Calu3 (cell line): ENCODE data around the gene CD93. TPM values are rescaled to one million over a fixed set of nuclear protein-coding genes. Genes with fewer than 3 reads are reported as not detected.

ENCODE experiments used
- BruUV-seq: library from RNA; stranded (reverse); fragments of 400-500 nt; replicated peaks from 2 replicates; lab custom pipeline; 2021; lab: Mats Ljungman, UMichigan
- CTCF ChIA-PET: fragments of 300-600 bp; sonication (Branson Sonifier 250); formaldehyde crosslinking; loops from one replicate; lab custom pipeline; 2022; ENCODE audit warnings: antibody characterized with exemption; lab: Charles Lee
- DNase-seq: peaks from one replicate; pipeline ENCODE4 v3.0.0; 2022
- H3K27ac Mint-ChIP-seq: one replicate; pipeline ENCODE4 v1.8.0; 2022; ENCODE audit warnings: mixed read lengths; ENCODE audit not compliant: unreplicated experiment
- H3K27me3 Mint-ChIP-seq: one replicate; pipeline ENCODE4 v1.8.0; 2022; ENCODE audit warnings: mixed read lengths; ENCODE audit not compliant: unreplicated experiment
- H3K36me3 Mint-ChIP-seq: one replicate; pipeline ENCODE4 v1.8.0; 2022; ENCODE audit warnings: mild to moderate bottlenecking, moderate library complexity, mixed read lengths; ENCODE audit not compliant: insufficient read depth, unreplicated experiment
- H3K4me1 Mint-ChIP-seq: one replicate; pipeline ENCODE4 v1.8.0; 2022; ENCODE audit warnings: mild to moderate bottlenecking, low read depth, mixed read lengths; ENCODE audit not compliant: unreplicated experiment
- H3K4me3 Mint-ChIP-seq: one replicate; pipeline ENCODE4 v1.8.0; 2022; ENCODE audit warnings: mild to moderate bottlenecking, low read depth, moderate library complexity, mixed read lengths; ENCODE audit not compliant: unreplicated experiment
- H3K9me3 Mint-ChIP-seq: one replicate; pipeline ENCODE4 v1.8.0; 2022; ENCODE audit warnings: low read depth, mixed read lengths; ENCODE audit not compliant: unreplicated experiment
- intact Hi-C: fragments of 100-400 bp; cut with micrococcal nuclease; formaldehyde crosslinking; loops from one replicate; pipeline ENCODE4 v1.10.0; 2022; ENCODE audit not compliant: unreplicated experiment
- total RNA-seq: library from RNA; stranded (reverse); gene quantifications from 2 replicates; pipeline ENCODE4 v1.2.3, GENCODE V29; 2022
- TF ChIP-seq, protein P1 (sequence below): fragments of 200-600 bp; IDR thresholded peaks from one replicate; pipeline ENCODE4 v1.8.0; 2022; ENCODE audit warnings: antibody characterized with exemption; ENCODE audit not compliant: unreplicated experiment

Gene CD93
- total RNA-seq, 1 experiment from 2014 or later = not detected

DNA sequence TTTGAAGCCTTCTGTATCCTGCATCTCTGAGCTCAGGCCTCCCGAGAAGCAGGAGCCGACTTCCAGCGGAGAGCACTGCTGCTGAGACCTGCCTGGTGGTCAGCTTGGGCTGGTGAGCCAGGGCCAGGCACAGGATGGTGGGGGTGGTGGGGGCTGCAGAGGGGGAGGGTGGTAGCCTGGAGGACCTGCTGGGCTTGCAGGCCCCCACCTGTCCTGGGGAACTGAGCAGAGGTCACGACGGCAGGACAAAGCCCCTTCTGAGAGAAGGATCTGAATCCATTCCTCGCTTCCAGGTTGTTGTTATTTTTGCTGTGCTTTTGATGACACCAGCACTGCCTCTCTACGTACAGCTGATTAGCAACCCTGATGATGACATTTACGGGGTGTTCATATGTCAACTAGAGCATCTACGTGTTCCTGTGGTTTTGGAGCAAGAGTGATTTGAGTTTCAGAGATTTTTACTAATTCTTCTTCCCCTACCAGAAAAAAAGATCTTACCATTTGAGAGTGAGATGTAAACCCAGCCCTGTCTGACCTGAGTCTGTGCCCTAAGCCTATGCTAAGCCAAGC is 35.7 kb upstream of the CD93 start:
- no peaks in the 10 kb centered on the region for H3K27me3 Mint-ChIP-seq
- CTCF ChIA-PET = no interaction called here
- no peak overlapping the region for H3K4me3 Mint-ChIP-seq
- H3K36me3 Mint-ChIP-seq = no peaks in the 10 kb centered on the region
- no peak overlapping the region for H3K27ac Mint-ChIP-seq
- no TSS peak for BruUV-seq
- no peak for DNase-seq
- no peaks in the 10 kb centered on the region for H3K4me1 Mint-ChIP-seq
- intact Hi-C loops = no loop called here
- no peaks in the 10 kb centered on the region for H3K9me3 Mint-ChIP-seq
- TF ChIP-seq, protein P1, sequence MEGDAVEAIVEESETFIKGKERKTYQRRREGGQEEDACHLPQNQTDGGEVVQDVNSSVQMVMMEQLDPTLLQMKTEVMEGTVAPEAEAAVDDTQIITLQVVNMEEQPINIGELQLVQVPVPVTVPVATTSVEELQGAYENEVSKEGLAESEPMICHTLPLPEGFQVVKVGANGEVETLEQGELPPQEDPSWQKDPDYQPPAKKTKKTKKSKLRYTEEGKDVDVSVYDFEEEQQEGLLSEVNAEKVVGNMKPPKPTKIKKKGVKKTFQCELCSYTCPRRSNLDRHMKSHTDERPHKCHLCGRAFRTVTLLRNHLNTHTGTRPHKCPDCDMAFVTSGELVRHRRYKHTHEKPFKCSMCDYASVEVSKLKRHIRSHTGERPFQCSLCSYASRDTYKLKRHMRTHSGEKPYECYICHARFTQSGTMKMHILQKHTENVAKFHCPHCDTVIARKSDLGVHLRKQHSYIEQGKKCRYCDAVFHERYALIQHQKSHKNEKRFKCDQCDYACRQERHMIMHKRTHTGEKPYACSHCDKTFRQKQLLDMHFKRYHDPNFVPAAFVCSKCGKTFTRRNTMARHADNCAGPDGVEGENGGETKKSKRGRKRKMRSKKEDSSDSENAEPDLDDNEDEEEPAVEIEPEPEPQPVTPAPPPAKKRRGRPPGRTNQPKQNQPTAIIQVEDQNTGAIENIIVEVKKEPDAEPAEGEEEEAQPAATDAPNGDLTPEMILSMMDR = no peak

DNA sequence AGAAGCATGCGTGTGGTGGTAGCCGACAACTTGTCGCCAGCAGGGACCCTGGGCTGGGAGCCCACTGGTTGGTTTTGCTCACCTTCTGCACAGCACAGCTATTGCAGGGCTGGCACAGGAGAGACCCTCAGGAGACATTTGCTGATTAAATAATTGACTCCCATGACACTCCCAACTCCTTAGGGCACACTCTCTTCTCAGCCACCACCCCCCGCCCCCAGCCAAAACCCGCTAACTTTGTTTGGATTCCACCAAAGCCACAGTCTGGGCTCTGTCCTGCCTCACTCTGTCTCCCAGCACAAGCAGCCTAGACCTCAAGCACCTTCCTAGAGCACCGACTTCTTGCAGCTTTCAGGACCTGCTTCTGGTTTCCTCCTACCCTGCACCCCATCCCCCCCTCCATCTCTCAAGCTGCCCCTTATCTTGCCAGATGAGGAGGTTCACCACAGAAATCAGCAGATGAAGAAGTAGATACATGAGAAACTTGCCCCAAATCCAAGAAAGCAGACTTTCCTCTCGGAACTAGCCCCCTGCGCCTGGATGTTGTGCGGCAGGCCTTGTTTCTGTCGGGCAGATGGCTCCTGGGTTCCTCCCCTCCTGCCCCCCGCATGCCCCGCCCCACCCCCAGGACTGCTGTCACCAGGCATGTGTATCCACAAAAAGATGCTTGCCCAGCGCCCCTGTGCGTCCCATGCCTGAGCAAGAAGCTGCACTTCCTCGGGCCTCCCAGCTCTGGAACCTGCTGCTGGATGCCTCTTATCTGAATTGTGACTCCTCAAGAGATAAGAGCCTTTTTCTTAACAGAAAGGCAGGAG is 35.0 kb upstream of the CD93 start:
- H3K27ac Mint-ChIP-seq = no peak overlapping the region
- H3K27me3 Mint-ChIP-seq = no peaks in the 10 kb centered on the region
- no TSS peak for BruUV-seq
- DNase-seq = no peak
- H3K9me3 Mint-ChIP-seq = no peaks in the 10 kb centered on the region
- H3K4me1 Mint-ChIP-seq = no peaks in the 10 kb centered on the region
- no peak overlapping the region for H3K4me3 Mint-ChIP-seq
- CTCF ChIA-PET = no interaction called here
- intact Hi-C loops = no loop called here
- TF ChIP-seq, protein P1 = no peak
- no peaks in the 10 kb centered on the region for H3K36me3 Mint-ChIP-seq

DNA sequence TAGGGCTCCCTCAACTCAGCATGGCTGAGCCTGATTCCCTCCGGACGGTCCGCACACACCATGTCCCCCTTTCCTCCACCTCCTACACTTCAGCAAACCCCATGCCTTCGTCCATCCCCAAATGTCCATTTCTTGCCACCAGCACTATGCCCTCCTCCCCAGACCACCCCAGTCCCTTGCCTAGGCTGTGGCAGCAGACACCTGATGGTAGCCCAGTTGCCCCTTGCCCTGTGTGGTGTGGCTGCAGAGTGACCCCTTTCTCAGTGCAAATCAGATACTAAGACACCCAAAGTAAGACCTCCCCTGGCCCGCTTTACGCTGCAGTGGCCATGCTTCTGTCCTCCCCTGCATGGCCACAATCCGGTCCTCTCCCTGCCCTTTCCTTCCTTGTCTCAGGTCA is 34.1 kb upstream of the CD93 start:
- H3K27ac Mint-ChIP-seq = no peak overlapping the region
- CTCF ChIA-PET = no interaction called here
- BruUV-seq = no TSS peak

DNA sequence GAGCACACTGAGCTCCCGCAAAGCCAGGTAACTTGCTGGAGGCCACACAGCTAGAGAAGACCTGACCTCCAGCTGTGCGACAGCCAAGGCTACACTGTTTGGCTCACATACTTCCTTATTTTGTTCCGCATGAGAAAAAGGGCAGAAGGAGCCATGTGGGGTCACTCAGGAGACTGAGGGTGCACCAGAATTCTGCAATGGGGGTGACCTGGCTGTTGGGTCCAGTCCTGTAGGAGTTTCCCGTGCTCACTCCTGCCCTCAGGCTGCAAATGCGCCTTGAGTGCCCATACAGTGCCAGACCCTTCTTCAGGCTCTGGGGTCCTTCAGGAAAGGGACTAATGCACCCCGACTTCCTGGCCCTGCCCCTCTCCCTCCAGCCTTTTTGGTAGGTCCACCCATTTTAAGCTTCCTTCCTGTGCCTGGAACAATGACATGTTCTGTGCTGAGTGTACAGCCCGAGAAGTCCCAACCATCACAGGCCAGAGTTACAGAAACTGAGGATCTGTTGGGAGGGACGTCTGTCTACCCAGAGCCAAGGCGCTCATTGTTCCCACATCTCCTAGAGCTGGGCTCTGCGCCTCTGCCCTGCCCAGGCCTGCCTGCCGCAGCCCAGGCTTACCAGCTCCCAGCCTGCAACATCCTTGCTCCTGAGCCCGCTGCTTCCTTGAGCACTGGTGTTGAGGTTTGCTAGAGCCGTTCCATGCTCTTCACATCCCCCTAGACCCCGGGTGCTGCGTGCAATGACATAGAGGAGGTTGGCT is 33.5 kb upstream of the CD93 start:
- Mint-ChIP-seq H3K27me3 (no peaks in the 10 kb centered on the region), H3K4me3 (no peak overlapping the region), H3K36me3 (no peaks in the 10 kb centered on the region), H3K4me1 (no peaks in the 10 kb centered on the region), H3K27ac (no peak overlapping the region), H3K9me3 (no peaks in the 10 kb centered on the region)
- TF ChIP-seq, protein P1 = no peak
- CTCF ChIA-PET = no interaction called here
- DNase-seq = no peak
- intact Hi-C loops = no loop called here
- BruUV-seq = no TSS peak

More for the DNA sequence above, 34.1 kb upstream of the CD93 start:
- no peak for DNase-seq
- TF ChIP-seq, protein P1 = no peak
- Mint-ChIP-seq H3K4me3 (no peak overlapping the region), H3K36me3 (no peaks in the 10 kb centered on the region), H3K9me3 (no peaks in the 10 kb centered on the region), H3K4me1 (no peaks in the 10 kb centered on the region), H3K27me3 (no peaks in the 10 kb centered on the region)
- intact Hi-C loops = no loop called here
